A549 (cell line): ENCODE data around the gene DHRS4. TPM values are rescaled to one million over a fixed set of nuclear protein-coding genes. Genes with fewer than 3 reads are reported as not detected.

Source experiments
- ATAC-seq, 2 experiments: fragments of 200-7000 bp in 1 of 2; fragments of >200 bp in 1 of 2; cut with Nextera tagmentation in 1 of 2; cut with Tn5 transposase in 1 of 2; 3 replicates each; pipeline versions ENCODE4 v1.8.0 to v1.9.1; 2018 to 2020; ENCODE audit warnings: mild to moderate bottlenecking in 1 of 2, moderate library complexity in 1 of 2
- CTCF ChIA-PET: fragments of 300-600 bp; sonication (Branson Sonifier 250); formaldehyde crosslinking; extraction: SDS; loops from one replicate; lab custom pipeline; 2021; ENCODE audit warnings: antibody characterized with exemption, inconsistent platforms; lab: Yijun Ruan, JAX
- POLR2A ChIA-PET: fragments of 350-600 bp; formaldehyde crosslinking; extraction: SDS; loops from one replicate; lab custom pipeline; 2021; ENCODE audit warnings: antibody characterized with exemption, inconsistent platforms; lab: Yijun Ruan, JAX
- DNase-seq, 2 experiments: peaks; one replicate each; pipeline versions ENCODE4 v3.0.0 to v3.0.0-alpha.2; 2011 to 2016; ENCODE audit warnings: low read depth in 1 of 2, low spot score in 1 of 2
- FAIRE-seq: peaks from 2 replicates; lab custom pipeline; 2011; peaks lifted over from hg19 to GRCh38; lab: Jason Lieb, UNC
- H3K27ac ChIP-seq, 2 experiments: fragments of >200 bp; sonication (Bioruptor Twin); formaldehyde crosslinking; 3 replicates each; pipeline ENCODE4 v1.5.1; 2016 to 2017
- H3K4me1 ChIP-seq: fragments of >200 bp; sonication (Bioruptor Twin); formaldehyde crosslinking; 3 replicates; pipeline ENCODE4 v1.6.1; 2016
- H3K4me2 ChIP-seq: fragments of >200 bp; sonication (Bioruptor Twin); formaldehyde crosslinking; 3 replicates; pipeline ENCODE4 v1.6.1; 2016
- H3K4me3 ChIP-seq: fragments of >200 bp; sonication (Bioruptor Twin); formaldehyde crosslinking; 3 replicates; pipeline ENCODE4 v1.5.1; 2016
- H3K9me3 ChIP-seq: fragments of >200 bp; sonication (Bioruptor Twin); formaldehyde crosslinking; 3 replicates; pipeline ENCODE4 v1.6.1; 2016
- CBX8 ChIP-seq: fragments of 200-600 bp; sonication (generic); IDR thresholded peaks from 2 replicates; pipeline ENCODE4 v1.6.1; 2016
- CEBPB ChIP-seq, 2 experiments: fragments of >200 bp in 1 of 2; sonication (Bioruptor Twin) in 1 of 2; formaldehyde crosslinking in 1 of 2; IDR thresholded peaks; 2 replicates each; pipeline ENCODE4 v1.6.1; 2012 to 2016
- CHD2 ChIP-seq: fragments of 150-350 bp; IDR thresholded peaks from 2 replicates; pipeline ENCODE4 v1.6.1; 2014; ENCODE audit warnings: low read length; ENCODE audit not compliant: partially characterized antibody
- EHF ChIP-seq: fragments of 250-450 bp; sonication (Bioruptor Pico); IDR thresholded peaks from 2 replicates; pipeline ENCODE4 v1.5.0; 2020; ENCODE audit warnings: mild to moderate bottlenecking
- FOSB ChIP-seq: fragments of 250-450 bp; sonication (Bioruptor Pico); IDR thresholded peaks from 2 replicates; pipeline ENCODE4 v1.5.0; 2020; ENCODE audit warnings: mild to moderate bottlenecking, moderate library complexity
- FOXS1 ChIP-seq: fragments of 250-450 bp; sonication (Bioruptor Pico); IDR thresholded peaks from 2 replicates; pipeline ENCODE4 v1.5.0; 2020; ENCODE audit warnings: mild to moderate bottlenecking, moderate library complexity
- GATA3 ChIP-seq: IDR thresholded peaks from 2 replicates; pipeline ENCODE4 v1.6.1; 2012; ENCODE audit warnings: borderline replicate concordance
- HOXA7 ChIP-seq: fragments of 250-450 bp; sonication (Bioruptor Pico); IDR thresholded peaks from 2 replicates; pipeline ENCODE4 v1.5.0; 2020; ENCODE audit warnings: mild to moderate bottlenecking, moderate library complexity
- JUNB ChIP-seq: fragments of >200 bp; sonication (Bioruptor Twin); formaldehyde crosslinking; IDR thresholded peaks from 2 replicates; pipeline ENCODE4 v1.6.1; 2016
- MYC ChIP-seq: IDR thresholded peaks from 2 replicates; pipeline ENCODE4 v1.6.1; 2012; ENCODE audit warnings: mild to moderate bottlenecking, inconsistent platforms, low read length, improper control_type of control experiment, borderline replicate concordance
- RAD21 ChIP-seq, 2 experiments: fragments of >200 bp in 1 of 2; sonication (Bioruptor Twin) in 1 of 2; formaldehyde crosslinking in 1 of 2; IDR thresholded peaks in 1 of 2; conservative IDR thresholded peaks in 1 of 2; 2 replicates in 1 of 2; 3 replicates in 1 of 2; pipeline ENCODE4 v1.6.1; 2012 to 2018; ENCODE audit warnings: inconsistent platforms in 1 of 2
- RARB ChIP-seq: fragments of 250-450 bp; sonication (Bioruptor Pico); IDR thresholded peaks from 2 replicates; pipeline ENCODE4 v1.8.0; 2021; ENCODE audit warnings: mild to moderate bottlenecking, moderate library complexity
- RNF2 ChIP-seq: fragments of 200-600 bp; sonication (generic); IDR thresholded peaks from 2 replicates; pipeline ENCODE4 v1.6.1; 2016; ENCODE audit warnings: low read depth, mild to moderate bottlenecking, antibody characterized with exemption, moderate library complexity, borderline replicate concordance
- ZC3H11A ChIP-seq: fragments of 450-650 bp; IDR thresholded peaks from 2 replicates; pipeline ENCODE4 v1.6.1; 2014; ENCODE audit warnings: antibody characterized with exemption, mild to moderate bottlenecking
- ZSCAN20 ChIP-seq: fragments of 250-450 bp; sonication (Bioruptor Pico); IDR thresholded peaks from 2 replicates; pipeline ENCODE4 v1.8.0; 2022; ENCODE audit warnings: mild to moderate bottlenecking, moderate library complexity
- WGBS: methylation state at CpG from one replicate; pipeline ENCODE4 v1.1.6; 2017; ENCODE audit errors: missing lambda C conversion rate; 5-methylcytosine and 5-hydroxymethylcytosine counted together
- polyA plus RNA-seq, 4 experiments: library from polyadenylated mRNA; depleted of rRNA in 3 of 4; stranded (reverse); fragments of >200 nt; fragmentation: RNase III in 1 of 4; extraction: RNeasy Plus Mini Kit Qiagen cat#74134 plus additional on column Dnase treatment in 1 of 4; gene quantifications; 2 replicates in 3 of 4; 3 replicates in 1 of 4; pipeline ENCODE4 v1.2.3, GENCODE V29; 2011 to 2017
- TF ChIP-seq, protein P1 (sequence below): fragments of >200 bp; sonication (Bioruptor Twin); formaldehyde crosslinking; IDR thresholded peaks from 3 replicates; pipeline ENCODE4 v1.5.1; 2016
- TF ChIP-seq, protein P2 (sequence below): IDR thresholded peaks from 2 replicates; pipeline ENCODE4 v1.6.1; 2012; ENCODE audit warnings: low read depth, borderline replicate concordance
- TF ChIP-seq, protein P3 (sequence below): fragments of >200 bp; sonication (Bioruptor Twin); formaldehyde crosslinking; IDR thresholded peaks from 2 replicates; pipeline ENCODE4 v1.6.1; 2016
- TF ChIP-seq, protein P4 (sequence below): fragments of >200 bp; sonication (Bioruptor Twin); formaldehyde crosslinking; IDR thresholded peaks from 3 replicates; pipeline ENCODE4 v1.6.1; 2016
- TF ChIP-seq, protein P5 (sequence below): fragments of 150-350 bp; IDR thresholded peaks from 2 replicates; pipeline ENCODE4 v1.6.1; 2014; ENCODE audit warnings: low read depth, mild to moderate bottlenecking, low read length
- TF ChIP-seq, protein P6 (sequence below): fragments of 450-650 bp; IDR thresholded peaks from 2 replicates; pipeline ENCODE4 v1.6.1; 2014; ENCODE audit warnings: antibody characterized with exemption

The DHRS4 gene
- polyA plus RNA-seq, 2 of the 4 experiments (the other 2 are of a cell fraction) = 28.5 to 64.8 TPM

DNA sequence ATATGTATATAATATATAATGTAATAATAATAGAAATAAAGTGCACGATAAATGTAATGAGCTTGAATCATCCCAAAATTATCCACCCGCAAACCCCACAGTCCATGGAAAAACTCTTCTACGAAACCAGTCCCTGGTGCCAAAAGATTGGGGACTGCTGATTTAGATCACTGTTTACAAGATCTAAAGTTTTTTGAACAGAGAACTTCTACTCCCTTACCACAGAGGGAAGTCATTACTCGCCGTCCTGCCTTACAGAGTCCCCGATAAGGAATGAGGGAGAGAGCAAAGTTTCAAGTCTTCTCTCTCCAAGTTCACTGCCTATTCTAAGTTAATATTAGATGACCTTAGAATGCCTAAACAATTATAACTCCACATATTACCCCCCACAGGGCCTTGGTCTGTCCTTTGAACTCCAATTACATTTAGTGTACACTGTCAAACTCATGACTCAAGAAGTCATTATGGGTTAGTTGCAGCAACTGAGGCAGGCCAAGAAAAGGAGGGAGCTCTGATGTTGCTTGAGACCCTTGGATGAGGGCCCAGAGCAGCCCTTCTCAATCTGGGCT lies 21.8 kb upstream of the DHRS4 start:
- no peaks in the 10 kb centered on the region for H3K4me1 ChIP-seq
- TF ChIP-seq CBX8 (no peak), ZC3H11A (no peak), RAD21 (conservative IDR thresholded peaks at IDR 0.05 in 1 of 2, IDR thresholded peaks at IDR 0.05 in 1 of 2) (no peak), RNF2 (no peak), CHD2 (no peak), RARB (CRISPR knock-in tag) (no peak), MYC (no peak), JUNB (no peak), FOXS1 (CRISPR knock-in tag) (no peak), EHF (CRISPR knock-in tag) (no peak), HOXA7 (CRISPR knock-in tag) (no peak), FOSB (CRISPR knock-in tag) (no peak), CEBPB (IDR thresholded peaks at IDR 0.05) (no peak), GATA3 (no peak)
- TF ChIP-seq, protein P1, sequence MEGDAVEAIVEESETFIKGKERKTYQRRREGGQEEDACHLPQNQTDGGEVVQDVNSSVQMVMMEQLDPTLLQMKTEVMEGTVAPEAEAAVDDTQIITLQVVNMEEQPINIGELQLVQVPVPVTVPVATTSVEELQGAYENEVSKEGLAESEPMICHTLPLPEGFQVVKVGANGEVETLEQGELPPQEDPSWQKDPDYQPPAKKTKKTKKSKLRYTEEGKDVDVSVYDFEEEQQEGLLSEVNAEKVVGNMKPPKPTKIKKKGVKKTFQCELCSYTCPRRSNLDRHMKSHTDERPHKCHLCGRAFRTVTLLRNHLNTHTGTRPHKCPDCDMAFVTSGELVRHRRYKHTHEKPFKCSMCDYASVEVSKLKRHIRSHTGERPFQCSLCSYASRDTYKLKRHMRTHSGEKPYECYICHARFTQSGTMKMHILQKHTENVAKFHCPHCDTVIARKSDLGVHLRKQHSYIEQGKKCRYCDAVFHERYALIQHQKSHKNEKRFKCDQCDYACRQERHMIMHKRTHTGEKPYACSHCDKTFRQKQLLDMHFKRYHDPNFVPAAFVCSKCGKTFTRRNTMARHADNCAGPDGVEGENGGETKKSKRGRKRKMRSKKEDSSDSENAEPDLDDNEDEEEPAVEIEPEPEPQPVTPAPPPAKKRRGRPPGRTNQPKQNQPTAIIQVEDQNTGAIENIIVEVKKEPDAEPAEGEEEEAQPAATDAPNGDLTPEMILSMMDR = no peak
- TF ChIP-seq, protein P2, sequence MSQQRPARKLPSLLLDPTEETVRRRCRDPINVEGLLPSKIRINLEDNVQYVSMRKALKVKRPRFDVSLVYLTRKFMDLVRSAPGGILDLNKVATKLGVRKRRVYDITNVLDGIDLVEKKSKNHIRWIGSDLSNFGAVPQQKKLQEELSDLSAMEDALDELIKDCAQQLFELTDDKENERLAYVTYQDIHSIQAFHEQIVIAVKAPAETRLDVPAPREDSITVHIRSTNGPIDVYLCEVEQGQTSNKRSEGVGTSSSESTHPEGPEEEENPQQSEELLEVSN = no peak
- TF ChIP-seq, protein P3, sequence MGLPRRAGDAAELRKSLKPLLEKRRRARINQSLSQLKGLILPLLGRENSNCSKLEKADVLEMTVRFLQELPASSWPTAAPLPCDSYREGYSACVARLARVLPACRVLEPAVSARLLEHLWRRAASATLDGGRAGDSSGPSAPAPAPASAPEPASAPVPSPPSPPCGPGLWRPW = no peak
- TF ChIP-seq, protein P4, sequence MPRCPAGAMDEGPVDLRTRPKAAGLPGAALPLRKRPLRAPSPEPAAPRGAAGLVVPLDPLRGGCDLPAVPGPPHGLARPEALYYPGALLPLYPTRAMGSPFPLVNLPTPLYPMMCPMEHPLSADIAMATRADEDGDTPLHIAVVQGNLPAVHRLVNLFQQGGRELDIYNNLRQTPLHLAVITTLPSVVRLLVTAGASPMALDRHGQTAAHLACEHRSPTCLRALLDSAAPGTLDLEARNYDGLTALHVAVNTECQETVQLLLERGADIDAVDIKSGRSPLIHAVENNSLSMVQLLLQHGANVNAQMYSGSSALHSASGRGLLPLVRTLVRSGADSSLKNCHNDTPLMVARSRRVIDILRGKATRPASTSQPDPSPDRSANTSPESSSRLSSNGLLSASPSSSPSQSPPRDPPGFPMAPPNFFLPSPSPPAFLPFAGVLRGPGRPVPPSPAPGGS = no peak
- TF ChIP-seq, protein P5, sequence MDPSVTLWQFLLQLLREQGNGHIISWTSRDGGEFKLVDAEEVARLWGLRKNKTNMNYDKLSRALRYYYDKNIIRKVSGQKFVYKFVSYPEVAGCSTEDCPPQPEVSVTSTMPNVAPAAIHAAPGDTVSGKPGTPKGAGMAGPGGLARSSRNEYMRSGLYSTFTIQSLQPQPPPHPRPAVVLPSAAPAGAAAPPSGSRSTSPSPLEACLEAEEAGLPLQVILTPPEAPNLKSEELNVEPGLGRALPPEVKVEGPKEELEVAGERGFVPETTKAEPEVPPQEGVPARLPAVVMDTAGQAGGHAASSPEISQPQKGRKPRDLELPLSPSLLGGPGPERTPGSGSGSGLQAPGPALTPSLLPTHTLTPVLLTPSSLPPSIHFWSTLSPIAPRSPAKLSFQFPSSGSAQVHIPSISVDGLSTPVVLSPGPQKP = no peak
- WGBS = 81% methylated on average over 6 of the region's 6 CpGs
- no peak overlapping the region for H3K4me2 ChIP-seq
- no peak overlapping the region for H3K4me3 ChIP-seq
- POLR2A ChIA-PET = no interaction called here
- H3K9me3 ChIP-seq = no peaks in the 10 kb centered on the region
- FAIRE-seq (no peak), DNase-seq (no peak), ATAC-seq (no peak)
- no peak overlapping the region for H3K27ac ChIP-seq
- CTCF ChIA-PET = interaction anchor here (0.8 to 3.3 kb wide), 10 partner anchors 15 to 343 kb away, joined by 3 to 22 read pairs (median 11); no protein-coding TSS in a partner anchor

DNA sequence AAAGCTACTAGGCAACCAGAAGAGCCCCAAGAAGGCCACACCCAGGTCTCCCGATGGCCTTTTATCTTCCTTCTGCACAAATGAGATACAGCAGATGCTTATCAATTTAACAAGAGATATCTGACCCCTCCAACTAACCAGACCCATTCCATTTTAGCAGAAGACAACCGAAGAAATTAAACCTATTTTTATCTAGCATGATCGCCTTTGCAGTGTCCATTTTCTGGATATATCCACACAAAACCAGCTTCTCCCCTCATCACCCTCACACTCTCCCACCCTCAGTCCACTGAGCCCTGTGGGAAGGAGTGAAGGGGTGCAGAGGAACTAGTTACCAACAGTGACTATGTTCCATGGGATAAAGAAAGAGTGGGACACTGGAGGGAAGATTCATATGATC lies 20.9 kb upstream of the DHRS4 start:
- Histone ChIP-seq H3K9me3 (no peaks in the 10 kb centered on the region), H3K4me2 (no peak overlapping the region), H3K4me3 (no peak overlapping the region), H3K27ac (no peak overlapping the region), H3K4me1 (no peaks in the 10 kb centered on the region)
- ChIA-PET POLR2A (no interaction called here), CTCF (interaction anchor here (1.0 to 2.3 kb wide), 5 partner anchors 13 to 300 kb away, joined by 3 to 11 read pairs (median 5); no protein-coding TSS in a partner anchor)
- FAIRE-seq = no peak
- 39% methylated on average over 3 of the region's 3 CpGs for WGBS
- TF ChIP-seq, protein P6, sequence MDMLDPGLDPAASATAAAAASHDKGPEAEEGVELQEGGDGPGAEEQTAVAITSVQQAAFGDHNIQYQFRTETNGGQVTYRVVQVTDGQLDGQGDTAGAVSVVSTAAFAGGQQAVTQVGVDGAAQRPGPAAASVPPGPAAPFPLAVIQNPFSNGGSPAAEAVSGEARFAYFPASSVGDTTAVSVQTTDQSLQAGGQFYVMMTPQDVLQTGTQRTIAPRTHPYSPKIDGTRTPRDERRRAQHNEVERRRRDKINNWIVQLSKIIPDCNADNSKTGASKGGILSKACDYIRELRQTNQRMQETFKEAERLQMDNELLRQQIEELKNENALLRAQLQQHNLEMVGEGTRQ = no peak
- TF ChIP-seq ZSCAN20 (CRISPR knock-in tag) = no peak
- no peak for DNase-seq
- no peak for ATAC-seq
